ENCODE measurements around the gene CORT. TPM values are rescaled to one million over a fixed set of nuclear protein-coding genes. Genes with fewer than 3 reads are reported as not detected.
A peak's percentile ranks its signal among the peaks of the same experiment; 100 is the strongest.
"Not testable (repeated sequence)": the region's sequence is repeated elsewhere in the genome, so short reads cannot be mapped to it uniquely, and the experiment has no call there.

The CORT gene
- total RNA-seq, 4 donors from 2014 or later = 1.6 TPM; not detected in 3

DNA sequence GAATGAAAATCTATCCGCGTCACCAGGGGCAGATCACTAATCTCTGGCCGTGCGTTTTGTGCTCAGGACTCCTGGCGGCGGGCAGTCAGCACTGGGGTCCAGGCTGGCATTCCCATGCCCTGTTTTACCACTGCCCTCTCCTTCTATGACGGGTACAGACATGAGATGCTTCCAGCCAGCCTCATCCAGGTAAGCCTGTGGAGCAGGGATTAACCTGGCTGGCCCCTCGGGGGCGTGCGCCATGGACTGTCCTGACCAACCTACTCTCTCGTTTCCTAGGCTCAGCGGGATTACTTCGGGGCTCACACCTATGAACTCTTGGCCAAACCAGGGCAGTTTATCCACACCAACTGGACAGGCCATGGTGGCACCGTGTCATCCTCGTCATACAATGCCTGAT, 30.5 kb upstream of the CORT start:
- no peaks in the 10 kb centered on the region for H3K27me3 ChIP-seq
- no peak overlapping the region for H3K27ac ChIP-seq
- TF ChIP-seq CTCF (IDR thresholded peaks at IDR 0.05) (no peak), POLR2A (IDR thresholded peaks at IDR 0.05) (no peak)
- H3K4me3 ChIP-seq = no peak overlapping the region
- no peaks in the 10 kb centered on the region for H3K9me3 ChIP-seq
- no peaks in the 10 kb centered on the region for H3K4me1 ChIP-seq
- H3K36me3 ChIP-seq = peaks cover 0 to 71% (median 0%) of the 10 kb centered on the region in 3 donors
- DNase-seq = no peak

DNA sequence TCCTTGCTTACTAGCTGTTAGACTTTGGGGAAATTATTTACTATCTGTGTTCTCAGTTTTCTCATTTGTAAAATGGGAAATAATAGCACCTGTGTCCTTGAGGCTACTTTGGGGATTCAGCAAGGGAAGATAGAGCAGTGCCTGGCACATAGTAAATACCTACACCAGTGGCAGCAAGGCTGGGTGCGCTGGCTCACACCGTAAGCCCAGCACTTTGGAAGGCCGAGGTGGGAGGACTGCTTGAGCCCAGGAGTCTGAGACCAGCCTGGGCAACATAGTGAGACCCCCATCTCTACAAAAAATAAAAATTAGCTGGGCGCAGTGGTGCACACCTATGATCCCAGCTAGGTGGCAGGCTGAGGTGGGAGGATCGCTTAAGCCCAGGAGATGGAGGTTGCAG, 28.2 kb upstream of the CORT start:
- Histone ChIP-seq H3K27me3 (no peaks in the 10 kb centered on the region), H3K27ac (no peak overlapping the region), H3K9me3 (no peaks in the 10 kb centered on the region), H3K4me1 (no peaks in the 10 kb centered on the region), H3K4me3 (no peak overlapping the region), H3K36me3 (peaks cover 0 to 48% (median 0%) of the 10 kb centered on the region in 3 donors)
- no peak for TF ChIP-seq POLR2A (IDR thresholded peaks at IDR 0.05)
- TF ChIP-seq CTCF (IDR thresholded peaks at IDR 0.05) = no peak
- no peak for DNase-seq

GRCh38 chr1:10424034-10424433, 25.8 kb upstream of the CORT start:
- peak in 1 of 3 donors; percentile 49 for DNase-seq
- peaks cover 0 to 24% (median 0%) of the 10 kb centered on the region in 3 donors for H3K36me3 ChIP-seq
- H3K27ac ChIP-seq = no peak overlapping the region
- no peak overlapping the region for H3K4me3 ChIP-seq
- H3K4me1 ChIP-seq = peaks cover 0 to 6% (median 0%) of the 10 kb centered on the region in 4 donors
- no peak for TF ChIP-seq CTCF (IDR thresholded peaks at IDR 0.05)
- TF ChIP-seq POLR2A (IDR thresholded peaks at IDR 0.05) = no peak
- H3K9me3 ChIP-seq = no peaks in the 10 kb centered on the region
- no peaks in the 10 kb centered on the region for H3K27me3 ChIP-seq

GRCh38 chr1:10424651-10425050, 25.2 kb upstream of the CORT start:
- DNase-seq = peak in 2 of 3 donors; percentile 57 to 75
- no peak for TF ChIP-seq POLR2A (IDR thresholded peaks at IDR 0.05)
- TF ChIP-seq CTCF (IDR thresholded peaks at IDR 0.05) = no peak
- H3K9me3 ChIP-seq = no peaks in the 10 kb centered on the region

GRCh38 chr1:10425826-10426534, 23.9 kb upstream of the CORT start:
- peak in 1 of 2 donors; percentile 48 for TF ChIP-seq POLR2A (IDR thresholded peaks at IDR 0.05)
- H3K4me1 ChIP-seq = peaks cover 0 to 13% (median 5%) of the 10 kb centered on the region in 4 donors
- not testable (repeated sequence) for H3K9me3 ChIP-seq, DNase-seq, H3K27ac ChIP-seq, H3K4me3 ChIP-seq, H3K27me3 ChIP-seq, H3K36me3 ChIP-seq

More at GRCh38 chr1:10424651-10425050, 25.2 kb upstream of the CORT start:
- Histone ChIP-seq H3K27me3 (no peaks in the 10 kb centered on the region), H3K4me1 (peaks cover 0 to 8% (median 1%) of the 10 kb centered on the region in 4 donors), H3K27ac (no peak overlapping the region), H3K4me3 (no peak overlapping the region), H3K36me3 (peaks cover 0 to 18% (median 0%) of the 10 kb centered on the region in 3 donors)

- not testable (repeated sequence) for H3K9me3 ChIP-seq, H3K27me3 ChIP-seq, DNase-seq, H3K4me3 ChIP-seq, H3K27ac ChIP-seq, H3K36me3 ChIP-seq
- H3K4me1 ChIP-seq = peaks cover 0 to 17% (median 9%) of the 10 kb centered on the region in 4 donors
Measured at GRCh38 chr1:10426535-10426848, 23.3 kb upstream of the CORT start.

Data from Peyer's patch (tissue), 4 donors.